ENCODE results near the gene CEP131. TPM values are rescaled to one million over a fixed set of nuclear protein-coding genes. Genes with fewer than 3 reads are reported as not detected.

Gene CEP131
- total RNA-seq, 1 donor from 2014 or later: 33.2 TPM

DNA sequence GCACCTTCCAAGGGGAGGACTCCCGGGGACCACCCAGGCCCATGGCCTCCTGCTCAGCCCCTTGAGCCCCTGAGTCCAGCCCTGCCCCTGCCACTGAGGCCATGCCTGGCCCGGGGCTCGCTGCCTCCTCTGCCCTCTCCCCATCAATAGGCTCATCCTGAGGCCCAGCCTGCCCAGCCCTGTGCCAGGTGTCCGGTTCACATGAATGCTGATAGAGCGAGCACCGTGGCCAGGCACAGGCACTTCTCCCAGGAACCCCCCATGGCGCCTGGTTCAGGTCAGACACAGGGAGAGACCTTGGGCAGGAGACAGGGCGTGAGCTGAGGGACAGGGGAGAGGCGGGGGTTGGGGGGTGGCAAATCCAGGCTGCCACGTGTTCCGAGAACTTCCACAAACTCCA, 60.3 kb downstream of the CEP131 start:
- no peak for DNase-seq (ENCODE audit: low spot score, unreplicated experiment)
- Mint-ChIP-seq H3K27ac (no peak overlapping the region), H3K4me3 (ENCODE audit: low read depth) (no peak overlapping the region), H3K4me1 (ENCODE audit: low read depth) (peaks cover 3% of the 10 kb centered on the region), H3K36me3 (ENCODE audit: insufficient read depth) (no peaks in the 10 kb centered on the region), H3K9me3 (ENCODE audit: low read depth) (no peaks in the 10 kb centered on the region), H3K27me3 (no peaks in the 10 kb centered on the region)
- no peak for TF ChIP-seq CTCF (IDR thresholded peaks at IDR 0.05; ENCODE audit: unreplicated experiment)

DNA sequence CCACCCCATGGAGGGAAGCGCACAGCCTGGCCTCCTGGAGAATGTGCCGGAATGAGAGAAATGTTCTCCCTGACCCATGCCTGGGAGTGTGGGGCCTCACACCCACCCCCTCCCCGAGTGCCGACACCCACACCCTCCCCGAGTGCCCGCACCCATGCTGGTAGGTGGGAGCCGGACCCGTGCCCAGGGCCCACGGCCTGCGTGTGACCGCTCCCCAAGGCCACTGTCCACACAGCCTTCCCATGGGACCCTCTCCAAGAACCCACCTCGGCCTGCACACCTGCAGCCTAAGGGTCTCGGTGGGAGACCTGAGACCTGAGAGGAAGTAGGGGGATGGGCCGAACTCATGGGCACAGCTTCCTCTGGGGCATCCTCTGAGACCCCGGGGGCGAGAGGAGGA, 60.8 kb downstream of the CEP131 start:
- Mint-ChIP-seq H3K27ac (no peak overlapping the region), H3K36me3 (ENCODE audit: insufficient read depth) (no peaks in the 10 kb centered on the region), H3K9me3 (ENCODE audit: low read depth) (no peaks in the 10 kb centered on the region), H3K27me3 (no peaks in the 10 kb centered on the region), H3K4me3 (ENCODE audit: low read depth) (no peak overlapping the region), H3K4me1 (ENCODE audit: low read depth) (peaks cover 2% of the 10 kb centered on the region)
- no peak for DNase-seq (ENCODE audit: low spot score, unreplicated experiment)
- TF ChIP-seq CTCF (IDR thresholded peaks at IDR 0.05; ENCODE audit: unreplicated experiment): no peak

- DNase-seq (ENCODE audit: low spot score, unreplicated experiment): no peak
- no peaks in the 10 kb centered on the region for H3K27me3 Mint-ChIP-seq
- no peak overlapping the region for H3K4me3 Mint-ChIP-seq (ENCODE audit: low read depth)
- peaks cover 2% of the 10 kb centered on the region for H3K4me1 Mint-ChIP-seq (ENCODE audit: low read depth)
- H3K27ac Mint-ChIP-seq: no peak overlapping the region
- H3K9me3 Mint-ChIP-seq (ENCODE audit: low read depth): no peaks in the 10 kb centered on the region
- no peak for TF ChIP-seq CTCF (IDR thresholded peaks at IDR 0.05; ENCODE audit: unreplicated experiment)
- no peaks in the 10 kb centered on the region for H3K36me3 Mint-ChIP-seq (ENCODE audit: insufficient read depth)
Measured at GRCh38 chr17:81161536-81161935, 61.2 kb downstream of the CEP131 start.

GRCh38 chr17:81160747-81161453, 61.9 kb downstream of the CEP131 start:
- Mint-ChIP-seq H3K4me3 (ENCODE audit: low read depth) (no peak overlapping the region), H3K36me3 (ENCODE audit: insufficient read depth) (no peaks in the 10 kb centered on the region), H3K27me3 (no peaks in the 10 kb centered on the region), H3K4me1 (ENCODE audit: low read depth) (peaks cover 2% of the 10 kb centered on the region), H3K9me3 (ENCODE audit: low read depth) (no peaks in the 10 kb centered on the region), H3K27ac (no peak overlapping the region)
- no peak for DNase-seq (ENCODE audit: low spot score, unreplicated experiment)
- TF ChIP-seq CTCF (IDR thresholded peaks at IDR 0.05; ENCODE audit: unreplicated experiment): no peak

DNA sequence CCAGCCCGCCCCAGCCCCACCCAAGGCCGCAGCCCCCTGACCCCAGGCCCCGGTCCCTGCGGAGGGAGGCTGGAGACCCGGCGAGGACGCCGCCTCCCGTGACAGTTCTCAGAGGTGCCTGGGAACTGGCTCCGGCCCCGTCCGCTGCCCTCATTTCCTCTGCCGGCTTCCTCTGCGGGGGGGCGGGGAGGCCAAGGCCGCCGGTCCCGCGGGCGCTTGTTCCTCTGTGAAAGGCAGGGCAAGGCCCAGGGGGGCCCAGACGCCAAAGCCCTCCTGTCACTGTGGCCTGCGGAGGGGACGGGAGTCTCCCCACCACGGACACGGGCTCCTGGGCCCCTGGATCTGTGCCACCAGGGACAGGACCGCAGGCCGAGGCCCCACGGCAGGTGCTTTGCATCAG, 62.5 kb downstream of the CEP131 start:
- H3K36me3 Mint-ChIP-seq (ENCODE audit: insufficient read depth): no peaks in the 10 kb centered on the region
- no peak for TF ChIP-seq CTCF (IDR thresholded peaks at IDR 0.05; ENCODE audit: unreplicated experiment)
- H3K9me3 Mint-ChIP-seq (ENCODE audit: low read depth): no peaks in the 10 kb centered on the region
- H3K27ac Mint-ChIP-seq: no peak overlapping the region
- H3K4me3 Mint-ChIP-seq (ENCODE audit: low read depth): no peak overlapping the region
- DNase-seq (ENCODE audit: low spot score, unreplicated experiment): no peak
- H3K4me1 Mint-ChIP-seq (ENCODE audit: low read depth): peaks cover 2% of the 10 kb centered on the region
- no peaks in the 10 kb centered on the region for H3K27me3 Mint-ChIP-seq
